Prostate gland (tissue), 2 donors: ENCODE measurements around the gene CLEC4M. TPM values are rescaled to one million over a fixed set of nuclear protein-coding genes. Genes with fewer than 3 reads are reported as not detected.
"Not testable (repeated sequence)": the region's sequence is repeated elsewhere in the genome, so short reads cannot be mapped to it uniquely, and the experiment has no call there.

Source experiments
- DNase-seq: peaks from one replicate; pipeline ENCODE4 v3.0.0-alpha.2; 2019; ENCODE audit warnings: low spot score
- H3K27ac ChIP-seq, 2 donors: fragments of 200-600 bp; sonication (generic); 2 replicates each; pipeline ENCODE4 v1.5.1; 2017 to 2019
- H3K27me3 ChIP-seq: fragments of 200-600 bp; sonication (generic); replicated peaks from 2 replicates; pipeline ENCODE4 v1.5.1; 2019; ENCODE audit not compliant: insufficient read depth
- H3K36me3 ChIP-seq, 2 donors: fragments of 200-600 bp; sonication (generic); 1 replicate in 1 of 2; 2 replicates in 1 of 2; pipeline versions ENCODE4 v1.5.1 to v1.8.1; 2017 to 2019
- H3K4me1 ChIP-seq: fragments of 200-600 bp; sonication (generic); replicated peaks from 2 replicates; pipeline ENCODE4 v1.5.1; 2019
- H3K4me3 ChIP-seq, 2 donors: fragments of 200-600 bp; sonication (generic); 2 replicates each; pipeline ENCODE4 v1.5.1; 2017 to 2019
- H3K9me3 ChIP-seq: fragments of 200-600 bp; sonication (generic); 2 replicates; pipeline ENCODE4 v1.5.1; 2017
- POLR2A ChIP-seq: fragments of 450-650 bp; IDR thresholded peaks from one replicate; pipeline ENCODE4 v1.6.1; 2016; ENCODE audit warnings: antibody characterized with exemption, mild to moderate bottlenecking
- POLR2AphosphoS5 ChIP-seq: sonication (generic); formaldehyde crosslinking; IDR thresholded peaks from one replicate; pipeline ENCODE4 v1.6.1; 2017; ENCODE audit warnings: antibody characterized with exemption
- WGBS: methylation state at CpG from one replicate; pipeline ENCODE4 v1.1.5; 2018; 5-methylcytosine and 5-hydroxymethylcytosine counted together
- intact Hi-C: fragments of 100-400 bp; cut with DNase I; formaldehyde crosslinking; loops from one replicate; pipeline ENCODE4 v1.14.2; 2022
- total RNA-seq, 2 donors: library from RNA; depleted of rRNA; stranded (reverse); fragments of >200 nt; gene quantifications; one replicate each; pipeline ENCODE4 v1.1.0, GENCODE V29; 2016
- TF ChIP-seq, protein P1 (sequence below), 4 experiments: fragments of 200-600 bp in 2 of 4; fragments of 450-650 bp in 2 of 4; sonication (generic) in 2 of 4; IDR thresholded peaks; 1 replicate in 3 of 4; 2 replicates in 1 of 4; pipeline ENCODE4 v1.5.1; 2016 to 2019; ENCODE audit warnings: antibody characterized with exemption in 4 of 4, mild to moderate bottlenecking in 2 of 4, moderate library complexity in 2 of 4

The CLEC4M gene
- total RNA-seq, 2 donors from 2014 or later: 11.0 TPM; not detected in 1

- Histone ChIP-seq H3K36me3 (no peaks in the 10 kb centered on the region), H3K27ac (no peak overlapping the region), H3K27me3 (peaks cover 22% of the 10 kb centered on the region), H3K4me3 (no peak overlapping the region), H3K4me1 (no peaks in the 10 kb centered on the region), H3K9me3 (no peaks in the 10 kb centered on the region)
- 15% methylated on average over 7 of the region's 7 CpGs for WGBS
- DNase-seq: no peak
- TF ChIP-seq, protein P1, sequence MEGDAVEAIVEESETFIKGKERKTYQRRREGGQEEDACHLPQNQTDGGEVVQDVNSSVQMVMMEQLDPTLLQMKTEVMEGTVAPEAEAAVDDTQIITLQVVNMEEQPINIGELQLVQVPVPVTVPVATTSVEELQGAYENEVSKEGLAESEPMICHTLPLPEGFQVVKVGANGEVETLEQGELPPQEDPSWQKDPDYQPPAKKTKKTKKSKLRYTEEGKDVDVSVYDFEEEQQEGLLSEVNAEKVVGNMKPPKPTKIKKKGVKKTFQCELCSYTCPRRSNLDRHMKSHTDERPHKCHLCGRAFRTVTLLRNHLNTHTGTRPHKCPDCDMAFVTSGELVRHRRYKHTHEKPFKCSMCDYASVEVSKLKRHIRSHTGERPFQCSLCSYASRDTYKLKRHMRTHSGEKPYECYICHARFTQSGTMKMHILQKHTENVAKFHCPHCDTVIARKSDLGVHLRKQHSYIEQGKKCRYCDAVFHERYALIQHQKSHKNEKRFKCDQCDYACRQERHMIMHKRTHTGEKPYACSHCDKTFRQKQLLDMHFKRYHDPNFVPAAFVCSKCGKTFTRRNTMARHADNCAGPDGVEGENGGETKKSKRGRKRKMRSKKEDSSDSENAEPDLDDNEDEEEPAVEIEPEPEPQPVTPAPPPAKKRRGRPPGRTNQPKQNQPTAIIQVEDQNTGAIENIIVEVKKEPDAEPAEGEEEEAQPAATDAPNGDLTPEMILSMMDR (IDR thresholded peaks at IDR 0.05): no peak
- TF ChIP-seq POLR2AphosphoS5: no peak
- no peak for TF ChIP-seq POLR2A
- intact Hi-C loops: loop anchor here (10.0 kb wide), 1 partner anchor 137 kb away; no protein-coding TSS in a partner anchor
Measured at GRCh38 chr19:7792281-7792680, 29.2 kb downstream of the CLEC4M start.

- WGBS: 55% methylated on average over 7 of the region's 7 CpGs
- H3K4me1 ChIP-seq, H3K36me3 ChIP-seq, H3K9me3 ChIP-seq, H3K27ac ChIP-seq, DNase-seq, H3K4me3 ChIP-seq: not testable (repeated sequence)
- intact Hi-C loops: loop anchor here (10.0 kb wide), 1 partner anchor 138 kb away; no protein-coding TSS in a partner anchor
- H3K27me3 ChIP-seq: peaks cover 20% of the 10 kb centered on the region
Measured at GRCh38 chr19:7792701-7793100, 29.7 kb downstream of the CLEC4M start.

GRCh38 chr19:7793493-7793892, 30.4 kb downstream of the CLEC4M start:
- H3K27ac ChIP-seq: no peak overlapping the region
- no peaks in the 10 kb centered on the region for H3K9me3 ChIP-seq
- H3K36me3 ChIP-seq: no peaks in the 10 kb centered on the region
- DNase-seq: no peak
- no peak for TF ChIP-seq POLR2A
- no peak for TF ChIP-seq POLR2AphosphoS5
- TF ChIP-seq, protein P1 (IDR thresholded peaks at IDR 0.05): no peak
- 80% methylated on average over 3 of the region's 3 CpGs for WGBS
- intact Hi-C loops: loop anchor here (10.0 kb wide), 1 partner anchor 139 kb away; no protein-coding TSS in a partner anchor
- H3K4me3 ChIP-seq: no peak overlapping the region
- H3K27me3 ChIP-seq: peaks cover 12% of the 10 kb centered on the region
- H3K4me1 ChIP-seq: no peaks in the 10 kb centered on the region

DNA sequence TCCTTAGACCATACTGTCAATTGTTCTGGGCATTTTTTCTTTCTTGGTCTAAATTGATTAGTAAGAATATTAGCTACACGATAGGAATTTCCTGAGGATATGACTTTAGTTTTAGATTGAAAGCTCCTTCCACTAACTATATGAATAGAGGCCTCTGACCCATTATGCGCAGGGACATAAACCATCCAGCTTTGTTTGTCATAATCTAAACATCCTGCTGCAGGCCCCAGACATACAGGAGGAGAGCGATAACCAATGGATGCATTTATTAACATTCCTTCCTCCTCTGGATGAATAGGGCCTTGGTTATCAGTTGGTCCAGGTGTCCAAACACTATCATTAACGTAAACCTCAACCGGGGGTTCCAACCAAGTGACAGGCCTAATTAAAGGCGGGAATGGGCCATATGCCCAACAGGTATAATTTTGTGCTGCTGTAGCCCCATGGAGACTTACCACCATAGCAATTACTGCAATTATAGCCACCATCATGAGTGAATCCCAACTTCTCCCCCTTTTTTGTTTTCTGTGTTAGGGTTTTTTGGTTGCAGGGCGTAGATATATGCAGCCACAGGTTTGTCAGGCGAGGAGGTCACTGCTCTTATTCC, 32.6 kb downstream of the CLEC4M start:
- WGBS: 68% methylated on average over 8 of the region's 8 CpGs
- no peak overlapping the region for H3K4me3 ChIP-seq
- no peaks in the 10 kb centered on the region for H3K4me1 ChIP-seq
- TF ChIP-seq POLR2AphosphoS5 (no peak), POLR2A (no peak)
- TF ChIP-seq, protein P1 (IDR thresholded peaks at IDR 0.05): no peak
- no peak for DNase-seq
- H3K9me3 ChIP-seq: no peaks in the 10 kb centered on the region
- intact Hi-C loops: loop anchor here (10.0 kb wide), 1 partner anchor 141 kb away; no protein-coding TSS in a partner anchor
- H3K27me3 ChIP-seq: no peaks in the 10 kb centered on the region
- no peaks in the 10 kb centered on the region for H3K36me3 ChIP-seq
- no peak overlapping the region for H3K27ac ChIP-seq

GRCh38 chr19:7799640-7800355, 36.8 kb downstream of the CLEC4M start:
- Histone ChIP-seq H3K4me3 (no peak overlapping the region), H3K9me3 (no peaks in the 10 kb centered on the region), H3K27me3 (no peaks in the 10 kb centered on the region), H3K27ac (no peak overlapping the region), H3K4me1 (no peaks in the 10 kb centered on the region), H3K36me3 (no peaks in the 10 kb centered on the region)
- DNase-seq: peak; percentile 63
- WGBS: 3% methylated on average over 33 of the region's 34 CpGs
- intact Hi-C loops: loop anchor here (10.0 kb wide), 1 partner anchor 145 kb away; no protein-coding TSS in a partner anchor
- TF ChIP-seq POLR2AphosphoS5 (peak; percentile 67), POLR2A (no peak)
- TF ChIP-seq, protein P1 (IDR thresholded peaks at IDR 0.05): peak; percentile 17 to 77 (median 58)
